Tibial artery (tissue), 4 donors: ENCODE data around the gene ANKRD27.

Source experiments
- DNase-seq, 2 donors: peaks; one replicate each; pipeline ENCODE4 v3.0.0-alpha.2; 2019
- H3K27ac ChIP-seq, 2 donors: fragments of 200-600 bp; sonication (generic) in 1 of 2; 1 replicate in 1 of 2; 2 replicates in 1 of 2; pipeline ENCODE4 v1.5.1; 2018 to 2019; ENCODE audit warnings: mild to moderate bottlenecking in 1 of 2
- H3K27me3 ChIP-seq, 2 donors: fragments of 200-600 bp; sonication (generic) in 1 of 2; one replicate each; pipeline versions ENCODE4 v1.5.1 to v1.6.0; 2016 to 2019
- H3K36me3 ChIP-seq, 3 donors: fragments of 200-600 bp; sonication (generic) in 2 of 3; one replicate each; pipeline ENCODE4 v1.5.1; 2016 to 2019; ENCODE audit warnings: mild to moderate bottlenecking in 2 of 3
- H3K4me1 ChIP-seq, 4 donors: fragments of 200-600 bp; sonication (generic) in 2 of 4; 1 replicate in 3 of 4; 2 replicates in 1 of 4; pipeline ENCODE4 v1.5.1; 2016 to 2019
- H3K4me3 ChIP-seq, 2 donors: fragments of 200-600 bp; sonication (generic) in 1 of 2; 1 replicate in 1 of 2; 2 replicates in 1 of 2; pipeline ENCODE4 v1.5.1; 2018 to 2019; ENCODE audit warnings: mild to moderate bottlenecking in 2 of 2
- H3K9me3 ChIP-seq, 3 donors: fragments of 200-600 bp; sonication (generic) in 1 of 3; one replicate each; pipeline ENCODE4 v1.5.1; 2016 to 2019
- CTCF ChIP-seq, 2 experiments: fragments of 200-600 bp in 1 of 2; fragments of 450-650 bp in 1 of 2; IDR thresholded peaks; one replicate each; pipeline ENCODE4 v1.5.1; 2017 to 2019; ENCODE audit warnings: antibody characterized with exemption in 2 of 2, mild to moderate bottlenecking in 1 of 2, moderate library complexity in 1 of 2
- intact Hi-C: fragments of 100-400 bp; cut with DNase I; formaldehyde crosslinking; loops from one replicate; pipeline ENCODE4 v1.15.0; 2023; ENCODE audit warnings: low total_unique reads

Gene ANKRD27

GRCh38 chr19:32646556-32646955, 28.4 kb downstream of the ANKRD27 start:
- DNase-seq = no peak
- Histone ChIP-seq H3K36me3 (peaks cover 67 to 85% (median 77%) of the 10 kb centered on the region in 3 donors), H3K4me1 (no peaks in the 10 kb centered on the region), H3K4me3 (no peak overlapping the region), H3K9me3 (no peaks in the 10 kb centered on the region), H3K27me3 (no peaks in the 10 kb centered on the region), H3K27ac (no peak overlapping the region)
- no peak for TF ChIP-seq CTCF (IDR thresholded peaks at IDR 0.05)
- intact Hi-C loops = no loop called here

- H3K27ac ChIP-seq = no peak overlapping the region
- no peaks in the 10 kb centered on the region for H3K4me1 ChIP-seq
- no peak for TF ChIP-seq CTCF (IDR thresholded peaks at IDR 0.05)
- no peak for DNase-seq
- no peaks in the 10 kb centered on the region for H3K9me3 ChIP-seq
- H3K27me3 ChIP-seq = no peaks in the 10 kb centered on the region
- peaks cover 84 to 98% (median 91%) of the 10 kb centered on the region in 3 donors for H3K36me3 ChIP-seq
- intact Hi-C loops = no loop called here
- H3K4me3 ChIP-seq = no peak overlapping the region
These were observed 32.2 kb downstream of the ANKRD27 start for GRCh38 chr19:32642771-32643170.

- DNase-seq = no peak
- peaks cover 71 to 98% (median 78%) of the 10 kb centered on the region in 3 donors for H3K36me3 ChIP-seq
- TF ChIP-seq CTCF (IDR thresholded peaks at IDR 0.05) = no peak
- H3K27me3 ChIP-seq = no peaks in the 10 kb centered on the region
- no peak overlapping the region for H3K4me3 ChIP-seq
- H3K9me3 ChIP-seq = no peaks in the 10 kb centered on the region
- H3K4me1 ChIP-seq = no peaks in the 10 kb centered on the region
- intact Hi-C loops = no loop called here
- no peak overlapping the region for H3K27ac ChIP-seq
These were observed 36.4 kb downstream of the ANKRD27 start for GRCh38 chr19:32638625-32639024.

GRCh38 chr19:32637480-32637879, 37.5 kb downstream of the ANKRD27 start:
- no peak for DNase-seq
- no peak for TF ChIP-seq CTCF (IDR thresholded peaks at IDR 0.05)
- intact Hi-C loops = no loop called here
- no peaks in the 10 kb centered on the region for H3K27me3 ChIP-seq
- H3K36me3 ChIP-seq = peaks cover 65 to 98% (median 67%) of the 10 kb centered on the region in 3 donors
- no peak overlapping the region for H3K27ac ChIP-seq
- H3K9me3 ChIP-seq = no peaks in the 10 kb centered on the region
- H3K4me3 ChIP-seq = no peak overlapping the region
- no peaks in the 10 kb centered on the region for H3K4me1 ChIP-seq

- intact Hi-C loops = no loop called here
- no peak for TF ChIP-seq CTCF (IDR thresholded peaks at IDR 0.05)
- no peak overlapping the region for H3K27ac ChIP-seq
- H3K9me3 ChIP-seq = no peaks in the 10 kb centered on the region
- H3K36me3 ChIP-seq = peaks cover 59 to 98% (median 64%) of the 10 kb centered on the region in 3 donors
- DNase-seq = no peak
- H3K27me3 ChIP-seq = no peaks in the 10 kb centered on the region
- H3K4me3 ChIP-seq = no peak overlapping the region
- H3K4me1 ChIP-seq = no peaks in the 10 kb centered on the region
These were observed 43.6 kb downstream of the ANKRD27 start for GRCh38 chr19:32631381-32631780.

- Histone ChIP-seq H3K4me3 (no peak overlapping the region), H3K27ac (no peak overlapping the region), H3K36me3 (peaks cover 61 to 98% (median 64%) of the 10 kb centered on the region in 3 donors), H3K9me3 (no peaks in the 10 kb centered on the region), H3K27me3 (no peaks in the 10 kb centered on the region), H3K4me1 (no peaks in the 10 kb centered on the region)
- DNase-seq = no peak
- intact Hi-C loops = no loop called here
- no peak for TF ChIP-seq CTCF (IDR thresholded peaks at IDR 0.05)
These were observed 44.6 kb downstream of the ANKRD27 start for GRCh38 chr19:32630338-32630737.
